Gastrocnemius medialis (tissue), 4 donors: ENCODE data around the gene GPR155. TPM values are rescaled to one million over a fixed set of nuclear protein-coding genes. Genes with fewer than 3 reads are reported as not detected.
A peak's percentile ranks its signal among the peaks of the same experiment; 100 is the strongest.

Experiments used
- ATAC-seq, 2 donors: fragments of 150-250 bp; one replicate each; pipeline ENCODE4 v1.9.1; 2016
- DNase-seq, 2 donors: peaks; one replicate each; pipeline ENCODE4 v3.0.0-alpha.2; 2019
- H3K27ac ChIP-seq, 4 donors: fragments of 200-600 bp; sonication (generic); 1 replicate in 1 of 4; 2 replicates in 3 of 4; pipeline ENCODE4 v1.5.1; 2016 to 2018; ENCODE audit warnings: mild to moderate bottlenecking in 2 of 4, moderate library complexity in 1 of 4
- H3K27me3 ChIP-seq, 3 donors: fragments of 200-600 bp; sonication (generic) in 2 of 3; 1 replicate in 1 of 3; 2 replicates in 2 of 3; pipeline versions ENCODE4 v1.5.1 to v1.6.0; 2016 to 2019; ENCODE audit warnings: mild to moderate bottlenecking in 1 of 3, moderate library complexity in 1 of 3
- H3K36me3 ChIP-seq, 2 donors: fragments of 200-600 bp; sonication (generic) in 1 of 2; one replicate each; pipeline ENCODE4 v1.5.1; 2017 to 2018
- H3K4me1 ChIP-seq, 2 donors: fragments of 200-600 bp; sonication (generic) in 1 of 2; one replicate each; pipeline ENCODE4 v1.5.1; 2016 to 2017; ENCODE audit warnings: mild to moderate bottlenecking in 2 of 2
- H3K4me3 ChIP-seq, 4 donors: fragments of 200-600 bp; sonication (generic) in 3 of 4; 1 replicate in 1 of 4; 2 replicates in 3 of 4; pipeline ENCODE4 v1.5.1; 2016 to 2019; ENCODE audit warnings: mild to moderate bottlenecking in 2 of 4
- H3K9me3 ChIP-seq, 3 donors: fragments of 200-600 bp; sonication (generic) in 2 of 3; 1 replicate in 1 of 3; 2 replicates in 2 of 3; pipeline ENCODE4 v1.5.1; 2016 to 2019
- POLR2A ChIP-seq, 2 donors: fragments of 450-650 bp; IDR thresholded peaks; one replicate each; pipeline ENCODE4 v1.6.1; 2017; ENCODE audit warnings: antibody characterized with exemption in 2 of 2, mild to moderate bottlenecking in 2 of 2, moderate library complexity in 2 of 2
- in situ Hi-C, 4 donors: fragments of 200-750 bp; cut with MboI; loops; one replicate each; pipeline versions ENCODE4 v1.15.0 to v1.8.0; 2017; ENCODE audit warnings: low sequenced_read_pairs in 4 of 4
- intact Hi-C: fragments of 100-400 bp; cut with DNase I; formaldehyde crosslinking; loops from one replicate; pipeline ENCODE4 v1.15.1; 2023; ENCODE audit warnings: low total_unique reads
- total RNA-seq, 4 donors: library from RNA; depleted of rRNA; stranded (reverse); fragments of >200 nt; gene quantifications; one replicate each; pipeline versions ENCODE4 v1.1.0 to v1.2.3, GENCODE V29; 2016
- TF ChIP-seq, protein P1 (sequence below), 5 experiments: fragments of 450-650 bp in 3 of 5; fragments of 200-600 bp in 2 of 5; sonication (generic) in 2 of 5; IDR thresholded peaks in 4 of 5; conservative IDR thresholded peaks in 1 of 5; 1 replicate in 4 of 5; 2 replicates in 1 of 5; pipeline ENCODE4 v1.5.1; 2016 to 2019; ENCODE audit warnings: antibody characterized with exemption in 5 of 5, mild to moderate bottlenecking in 3 of 5, moderate library complexity in 3 of 5

Gene GPR155, protein sequence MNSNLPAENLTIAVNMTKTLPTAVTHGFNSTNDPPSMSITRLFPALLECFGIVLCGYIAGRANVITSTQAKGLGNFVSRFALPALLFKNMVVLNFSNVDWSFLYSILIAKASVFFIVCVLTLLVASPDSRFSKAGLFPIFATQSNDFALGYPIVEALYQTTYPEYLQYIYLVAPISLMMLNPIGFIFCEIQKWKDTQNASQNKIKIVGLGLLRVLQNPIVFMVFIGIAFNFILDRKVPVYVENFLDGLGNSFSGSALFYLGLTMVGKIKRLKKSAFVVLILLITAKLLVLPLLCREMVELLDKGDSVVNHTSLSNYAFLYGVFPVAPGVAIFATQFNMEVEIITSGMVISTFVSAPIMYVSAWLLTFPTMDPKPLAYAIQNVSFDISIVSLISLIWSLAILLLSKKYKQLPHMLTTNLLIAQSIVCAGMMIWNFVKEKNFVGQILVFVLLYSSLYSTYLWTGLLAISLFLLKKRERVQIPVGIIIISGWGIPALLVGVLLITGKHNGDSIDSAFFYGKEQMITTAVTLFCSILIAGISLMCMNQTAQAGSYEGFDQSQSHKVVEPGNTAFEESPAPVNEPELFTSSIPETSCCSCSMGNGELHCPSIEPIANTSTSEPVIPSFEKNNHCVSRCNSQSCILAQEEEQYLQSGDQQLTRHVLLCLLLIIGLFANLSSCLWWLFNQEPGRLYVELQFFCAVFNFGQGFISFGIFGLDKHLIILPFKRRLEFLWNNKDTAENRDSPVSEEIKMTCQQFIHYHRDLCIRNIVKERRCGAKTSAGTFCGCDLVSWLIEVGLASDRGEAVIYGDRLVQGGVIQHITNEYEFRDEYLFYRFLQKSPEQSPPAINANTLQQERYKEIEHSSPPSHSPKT
- total RNA-seq: 10 to 100 TPM in 1 of 4 donors, 1 to 10 TPM in 3; 4.0 to 12.7 (median 7.3) TPM

DNA sequence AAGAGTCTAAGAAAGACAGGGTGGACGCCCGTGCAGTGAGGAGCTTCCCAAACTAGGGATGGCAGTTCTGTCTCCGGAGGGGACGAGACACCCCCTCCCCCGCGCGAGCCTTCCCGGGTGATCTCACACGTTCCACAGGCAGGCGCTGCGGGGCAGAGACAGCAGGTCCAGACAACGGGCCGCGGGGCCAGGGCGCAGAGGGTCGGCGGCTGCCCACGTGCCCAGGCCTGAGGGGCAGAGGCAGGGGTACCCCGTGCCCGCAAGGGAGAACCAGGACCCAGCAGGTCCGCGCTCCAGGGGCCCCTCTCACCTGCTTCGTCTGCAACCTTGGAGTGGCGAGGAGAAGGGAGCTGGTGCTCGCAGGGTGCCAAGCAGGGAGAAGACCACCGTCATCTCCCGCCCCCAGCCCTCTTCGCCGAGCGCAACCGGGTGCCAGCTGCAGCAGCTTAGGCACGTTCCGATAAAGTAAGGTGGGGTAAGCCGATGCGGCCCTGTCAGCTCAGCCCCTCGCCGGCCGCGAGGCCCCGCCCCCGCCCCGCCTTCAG is at the start of gene GPR155:
Gene GPR155 (minus strand): TSS at position 467 of the 545 bp plus-strand sequence. CDS start 5,073 bp downstream, outside the sequence.
- Histone ChIP-seq H3K36me3 (no peaks in the 10 kb centered on the region), H3K27ac (peak within 1 kb of the TSS; percentile 79 to 94 (median 87)), H3K9me3 (no peaks in the 10 kb centered on the region), H3K4me1 (peaks cover 8 to 14% of the 10 kb centered on the region in 2 donors), H3K27me3 (no peaks in the 10 kb centered on the region), H3K4me3 (peak within 1 kb of the TSS; percentile 76 to 100 (median 91))
- peak; percentile 68 to 74 for ATAC-seq
- intact Hi-C loops: loop anchor here (2.0 to 5.0 kb wide), 2 partner anchors 524 to 682 kb away; partner anchors contain the start of gene ATF2
- peak; percentile 48 to 62 for DNase-seq
- peak in 1 of 2 donors; percentile 21 for TF ChIP-seq POLR2A (IDR thresholded peaks at IDR 0.05)
- TF ChIP-seq, protein P1, sequence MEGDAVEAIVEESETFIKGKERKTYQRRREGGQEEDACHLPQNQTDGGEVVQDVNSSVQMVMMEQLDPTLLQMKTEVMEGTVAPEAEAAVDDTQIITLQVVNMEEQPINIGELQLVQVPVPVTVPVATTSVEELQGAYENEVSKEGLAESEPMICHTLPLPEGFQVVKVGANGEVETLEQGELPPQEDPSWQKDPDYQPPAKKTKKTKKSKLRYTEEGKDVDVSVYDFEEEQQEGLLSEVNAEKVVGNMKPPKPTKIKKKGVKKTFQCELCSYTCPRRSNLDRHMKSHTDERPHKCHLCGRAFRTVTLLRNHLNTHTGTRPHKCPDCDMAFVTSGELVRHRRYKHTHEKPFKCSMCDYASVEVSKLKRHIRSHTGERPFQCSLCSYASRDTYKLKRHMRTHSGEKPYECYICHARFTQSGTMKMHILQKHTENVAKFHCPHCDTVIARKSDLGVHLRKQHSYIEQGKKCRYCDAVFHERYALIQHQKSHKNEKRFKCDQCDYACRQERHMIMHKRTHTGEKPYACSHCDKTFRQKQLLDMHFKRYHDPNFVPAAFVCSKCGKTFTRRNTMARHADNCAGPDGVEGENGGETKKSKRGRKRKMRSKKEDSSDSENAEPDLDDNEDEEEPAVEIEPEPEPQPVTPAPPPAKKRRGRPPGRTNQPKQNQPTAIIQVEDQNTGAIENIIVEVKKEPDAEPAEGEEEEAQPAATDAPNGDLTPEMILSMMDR (IDR thresholded peaks at IDR 0.05 in 4 of 5, conservative IDR thresholded peaks at IDR 0.05 in 1 of 5): no peak
- in situ Hi-C loops: loop anchor here in 2 of 4 donors (25.0 kb wide), 1 partner anchor 676 kb away; the partner anchor contains the start of gene ATF2 (in 2 of the 2)

DNA sequence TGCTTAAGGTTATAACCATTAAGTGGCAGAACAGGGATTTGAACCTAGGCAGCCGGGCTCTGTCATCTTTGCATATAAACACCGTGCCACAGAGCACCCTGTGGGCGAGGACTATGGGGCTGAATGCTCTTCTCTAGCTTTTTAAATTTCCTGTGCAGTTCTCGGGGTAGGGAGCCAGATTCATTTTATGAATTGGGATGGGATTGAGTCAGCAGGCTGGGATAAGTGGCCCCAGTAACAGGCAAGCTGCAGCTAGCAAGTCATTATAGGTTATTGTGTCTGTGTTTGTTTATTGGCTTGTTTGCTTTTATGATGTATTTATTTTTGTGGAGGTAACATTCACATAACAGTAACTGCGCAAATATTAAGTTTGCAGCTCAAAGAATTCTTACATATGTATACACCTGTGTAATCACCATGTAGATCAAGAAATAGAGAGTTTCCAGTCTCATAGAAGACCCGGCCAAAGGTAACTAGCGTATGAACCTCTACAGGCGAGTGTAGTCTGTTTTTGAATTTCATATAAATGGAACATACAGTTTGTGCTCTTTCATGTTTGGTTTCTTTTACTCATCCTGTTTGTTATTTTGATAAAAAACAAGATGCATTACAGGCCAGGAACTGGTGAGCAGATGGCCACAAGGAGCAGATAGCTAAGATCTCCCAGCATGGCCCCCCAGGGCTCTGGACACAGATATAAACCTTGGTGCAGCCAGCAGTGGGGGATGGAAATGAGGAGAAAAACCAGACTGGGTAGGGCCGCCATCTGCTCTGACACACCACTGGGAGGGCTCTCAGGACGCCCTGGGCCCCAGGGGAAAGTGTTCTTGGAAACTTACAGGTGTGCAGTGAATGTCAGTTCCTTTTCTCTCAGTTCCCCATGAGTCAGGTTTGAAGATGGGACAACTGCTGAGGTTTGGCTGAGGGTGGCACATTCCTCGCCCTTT is 49.2 kb upstream of the GPR155 start:
- in situ Hi-C loops: no loop called here

DNA sequence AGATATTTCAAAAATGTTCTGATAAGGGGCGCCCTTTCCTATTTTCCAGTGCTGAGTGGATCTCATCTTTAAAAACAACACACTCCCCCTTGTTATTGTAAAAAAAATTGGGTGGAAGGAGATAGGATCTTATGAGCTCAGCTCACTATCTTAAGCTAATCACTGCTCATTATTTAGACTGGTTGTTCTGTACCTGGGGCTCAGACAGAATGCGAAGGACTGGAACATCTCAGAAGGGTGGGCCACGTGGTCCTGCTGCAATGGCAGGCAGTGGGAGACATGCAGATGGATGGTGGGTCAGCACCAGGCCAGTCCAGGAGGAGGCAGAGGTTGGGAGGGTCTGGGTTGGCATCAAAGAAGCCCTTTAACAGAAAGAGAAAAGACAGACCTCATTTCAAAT is 48.3 kb upstream of the GPR155 start:
- Histone ChIP-seq H3K36me3 (no peaks in the 10 kb centered on the region), H3K27me3 (no peaks in the 10 kb centered on the region), H3K9me3 (no peaks in the 10 kb centered on the region), H3K4me1 (no peaks in the 10 kb centered on the region), H3K27ac (no peak overlapping the region), H3K4me3 (no peak overlapping the region)
- intact Hi-C loops: no loop called here
- no peak for ATAC-seq
- TF ChIP-seq, protein P1 (IDR thresholded peaks at IDR 0.05 in 4 of 5, conservative IDR thresholded peaks at IDR 0.05 in 1 of 5): no peak
- TF ChIP-seq POLR2A (IDR thresholded peaks at IDR 0.05): no peak
- in situ Hi-C loops: no loop called here
- no peak for DNase-seq

More for the DNA sequence above, 49.2 kb upstream of the GPR155 start:
- Histone ChIP-seq H3K4me3 (no peak overlapping the region), H3K36me3 (no peaks in the 10 kb centered on the region), H3K27ac (no peak overlapping the region), H3K9me3 (no peaks in the 10 kb centered on the region), H3K4me1 (no peaks in the 10 kb centered on the region), H3K27me3 (no peaks in the 10 kb centered on the region)
- DNase-seq (no peak), ATAC-seq (no peak)
- TF ChIP-seq, protein P1 (IDR thresholded peaks at IDR 0.05 in 4 of 5, conservative IDR thresholded peaks at IDR 0.05 in 1 of 5): no peak
- TF ChIP-seq POLR2A (IDR thresholded peaks at IDR 0.05): no peak
- intact Hi-C loops: no loop called here

DNA sequence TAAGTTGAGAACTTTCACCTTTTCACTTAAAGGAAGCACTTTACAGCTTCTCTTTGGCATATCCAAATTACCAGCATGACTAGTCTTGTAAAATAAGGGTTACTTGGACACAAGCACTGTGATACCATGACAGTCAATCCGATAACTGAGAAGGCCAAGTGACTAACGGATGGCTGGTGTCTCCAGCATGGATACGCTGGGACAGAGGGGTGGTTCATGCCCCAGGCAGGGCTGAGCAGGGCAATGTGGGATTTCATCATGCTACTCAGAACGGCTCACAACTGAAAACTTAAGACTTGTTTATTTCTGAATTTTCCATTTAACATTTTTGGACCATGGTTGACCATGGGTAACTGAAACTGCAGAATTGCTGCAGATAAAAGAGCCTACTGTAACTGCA is 43.1 kb upstream of the GPR155 start:
- DNase-seq (no peak), ATAC-seq (no peak)
- in situ Hi-C loops: loop anchor here in 2 of 4 donors (10.0 kb wide), 1 partner anchor 65 kb away; no protein-coding TSS in a partner anchor
- intact Hi-C loops: no loop called here
- Histone ChIP-seq H3K4me1 (no peaks in the 10 kb centered on the region), H3K36me3 (no peaks in the 10 kb centered on the region), H3K27ac (no peak overlapping the region), H3K4me3 (no peak overlapping the region), H3K9me3 (no peaks in the 10 kb centered on the region), H3K27me3 (no peaks in the 10 kb centered on the region)
- no peak for TF ChIP-seq POLR2A (IDR thresholded peaks at IDR 0.05)
- TF ChIP-seq, protein P1 (IDR thresholded peaks at IDR 0.05 in 4 of 5, conservative IDR thresholded peaks at IDR 0.05 in 1 of 5): no peak
